ENCODE results near the gene ROR1.

Gene ROR1

DNA sequence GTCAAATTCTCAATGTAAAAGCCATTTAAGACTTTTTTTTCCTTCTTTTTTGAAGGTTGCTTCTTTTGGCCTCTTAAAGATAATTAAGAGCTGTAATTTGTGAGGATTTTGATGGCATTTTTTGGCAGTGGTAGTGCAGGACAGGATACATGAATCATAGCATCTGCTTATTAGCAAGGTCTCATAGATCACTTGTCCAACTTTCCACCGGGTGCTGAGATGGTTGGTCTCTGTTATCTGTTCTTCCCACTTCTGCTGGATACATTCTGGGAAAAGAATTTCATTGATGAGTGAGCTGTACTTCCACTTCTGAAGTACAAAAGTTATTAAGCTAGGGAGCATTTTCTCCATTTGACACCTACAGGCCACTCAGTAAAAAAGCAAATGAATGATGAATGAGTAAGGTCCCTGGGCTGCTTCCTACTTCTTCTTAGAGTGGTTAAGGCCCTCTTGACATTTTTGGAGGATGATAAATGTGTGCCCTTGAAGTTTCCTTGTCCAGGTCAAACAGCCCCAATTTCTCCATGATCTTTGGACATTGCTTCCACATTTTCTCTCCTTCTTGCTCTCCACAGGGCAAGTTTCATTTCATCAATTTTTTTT is 100.6 kb downstream of the ROR1 start:
- no peak for DNase-seq (ENCODE audit: extremely low read depth, insufficient read length)
- H3K4me3 ChIP-seq (replicated peaks; ENCODE audit: low read depth, low read length), result no peak overlapping the region
- TF ChIP-seq, protein P1, sequence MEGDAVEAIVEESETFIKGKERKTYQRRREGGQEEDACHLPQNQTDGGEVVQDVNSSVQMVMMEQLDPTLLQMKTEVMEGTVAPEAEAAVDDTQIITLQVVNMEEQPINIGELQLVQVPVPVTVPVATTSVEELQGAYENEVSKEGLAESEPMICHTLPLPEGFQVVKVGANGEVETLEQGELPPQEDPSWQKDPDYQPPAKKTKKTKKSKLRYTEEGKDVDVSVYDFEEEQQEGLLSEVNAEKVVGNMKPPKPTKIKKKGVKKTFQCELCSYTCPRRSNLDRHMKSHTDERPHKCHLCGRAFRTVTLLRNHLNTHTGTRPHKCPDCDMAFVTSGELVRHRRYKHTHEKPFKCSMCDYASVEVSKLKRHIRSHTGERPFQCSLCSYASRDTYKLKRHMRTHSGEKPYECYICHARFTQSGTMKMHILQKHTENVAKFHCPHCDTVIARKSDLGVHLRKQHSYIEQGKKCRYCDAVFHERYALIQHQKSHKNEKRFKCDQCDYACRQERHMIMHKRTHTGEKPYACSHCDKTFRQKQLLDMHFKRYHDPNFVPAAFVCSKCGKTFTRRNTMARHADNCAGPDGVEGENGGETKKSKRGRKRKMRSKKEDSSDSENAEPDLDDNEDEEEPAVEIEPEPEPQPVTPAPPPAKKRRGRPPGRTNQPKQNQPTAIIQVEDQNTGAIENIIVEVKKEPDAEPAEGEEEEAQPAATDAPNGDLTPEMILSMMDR (IDR thresholded peaks at IDR 0.05; ENCODE audit: insufficient read depth, low read length, poor library complexity, severe bottlenecking), result no peak

GRCh38 chr1:63875636-63876035 is 101.8 kb downstream of the ROR1 start:
- TF ChIP-seq, protein P1 (IDR thresholded peaks at IDR 0.05; ENCODE audit: insufficient read depth, low read length, poor library complexity, severe bottlenecking), result no peak
- no peak for DNase-seq (ENCODE audit: extremely low read depth, insufficient read length)
- Histone ChIP-seq H3K36me3 (ENCODE audit: control insufficient read depth, insufficient read depth, low read length) (no peaks in the 10 kb centered on the region), H3K27me3 (replicated peaks; ENCODE audit: control insufficient read depth, insufficient read depth, low read length) (no peaks in the 10 kb centered on the region; the same call in 1 of the 2 replicates), H3K4me3 (replicated peaks; ENCODE audit: low read depth, low read length) (no peak overlapping the region)

More for the DNA sequence above, 100.6 kb downstream of the ROR1 start:
- no peaks in the 10 kb centered on the region for H3K36me3 ChIP-seq (ENCODE audit: control insufficient read depth, insufficient read depth, low read length)
- H3K27me3 ChIP-seq (replicated peaks; ENCODE audit: control insufficient read depth, insufficient read depth, low read length), result no peaks in the 10 kb centered on the region; the same call in 1 of the 2 replicates

DNA sequence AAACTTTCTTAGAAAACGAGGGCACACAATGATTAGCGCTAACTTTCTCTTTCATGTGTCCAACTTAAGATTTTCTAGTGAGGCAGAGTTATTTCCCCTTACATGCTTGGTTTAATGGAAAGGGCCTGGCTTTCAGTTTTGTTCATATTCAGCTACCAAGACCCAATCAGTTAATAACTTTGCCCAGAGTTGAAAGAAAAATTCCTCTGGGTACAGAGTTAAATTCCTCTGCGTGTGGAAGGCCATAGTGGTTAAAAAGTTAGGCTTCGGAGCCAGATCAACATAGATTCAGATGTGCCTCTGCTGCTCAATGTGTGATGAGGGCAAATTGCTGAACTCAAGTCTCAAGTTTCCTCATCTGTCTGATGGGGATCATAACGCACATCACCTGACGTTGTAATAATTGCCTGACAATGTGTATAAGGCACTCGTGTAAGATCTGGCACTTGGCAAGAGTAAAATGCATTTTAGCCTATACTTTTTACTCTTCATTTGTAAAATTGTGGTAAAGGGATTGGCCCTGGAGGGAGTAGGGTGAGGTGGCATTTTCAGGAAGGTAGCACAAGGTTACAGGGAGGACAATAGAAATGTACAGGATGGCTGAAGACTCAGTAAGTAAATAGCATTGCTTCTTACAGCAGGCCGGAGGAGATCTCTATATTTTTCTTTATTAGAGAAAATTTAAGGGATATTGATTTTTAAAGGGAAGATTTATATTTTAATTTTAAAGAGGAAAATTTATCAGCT is 103.4 kb downstream of the ROR1 start:
- H3K4me3 ChIP-seq (replicated peaks; ENCODE audit: low read depth, low read length), result no peak overlapping the region
- DNase-seq (ENCODE audit: extremely low read depth, insufficient read length), result no peak
- TF ChIP-seq, protein P1 (IDR thresholded peaks at IDR 0.05; ENCODE audit: insufficient read depth, low read length, poor library complexity, severe bottlenecking), result no peak
- no peaks in the 10 kb centered on the region for H3K36me3 ChIP-seq (ENCODE audit: control insufficient read depth, insufficient read depth, low read length)
- H3K27me3 ChIP-seq (replicated peaks; ENCODE audit: control insufficient read depth, insufficient read depth, low read length), result no peaks in the 10 kb centered on the region; the same call in 1 of the 2 replicates

DNA sequence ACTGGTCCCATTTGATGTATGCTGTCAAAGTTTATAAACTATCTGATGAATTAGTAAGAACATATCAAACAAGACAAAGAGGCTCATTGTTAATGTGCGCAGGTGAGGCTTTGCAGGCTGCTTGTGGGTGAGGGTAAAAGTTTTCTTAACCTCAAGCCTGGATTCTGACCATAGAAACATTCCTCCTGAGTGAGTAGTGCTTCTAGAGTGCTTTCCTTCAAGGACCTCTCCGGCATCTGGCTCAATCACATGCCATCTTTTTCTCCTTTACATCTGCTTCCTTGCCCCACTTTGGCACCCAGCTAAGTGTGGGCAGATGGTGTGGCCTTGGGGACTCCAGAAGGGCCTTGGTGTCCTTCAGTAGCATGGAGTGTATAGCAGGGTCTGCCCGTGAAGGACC is 104.0 kb downstream of the ROR1 start:
- TF ChIP-seq, protein P1 (IDR thresholded peaks at IDR 0.05; ENCODE audit: insufficient read depth, low read length, poor library complexity, severe bottlenecking), result no peak
- no peak overlapping the region for H3K4me3 ChIP-seq (replicated peaks; ENCODE audit: low read depth, low read length)
- no peak for DNase-seq (ENCODE audit: extremely low read depth, insufficient read length)
- H3K27me3 ChIP-seq (replicated peaks; ENCODE audit: control insufficient read depth, insufficient read depth, low read length), result no peaks in the 10 kb centered on the region; the same call in 1 of the 2 replicates
- no peaks in the 10 kb centered on the region for H3K36me3 ChIP-seq (ENCODE audit: control insufficient read depth, insufficient read depth, low read length)

DNA sequence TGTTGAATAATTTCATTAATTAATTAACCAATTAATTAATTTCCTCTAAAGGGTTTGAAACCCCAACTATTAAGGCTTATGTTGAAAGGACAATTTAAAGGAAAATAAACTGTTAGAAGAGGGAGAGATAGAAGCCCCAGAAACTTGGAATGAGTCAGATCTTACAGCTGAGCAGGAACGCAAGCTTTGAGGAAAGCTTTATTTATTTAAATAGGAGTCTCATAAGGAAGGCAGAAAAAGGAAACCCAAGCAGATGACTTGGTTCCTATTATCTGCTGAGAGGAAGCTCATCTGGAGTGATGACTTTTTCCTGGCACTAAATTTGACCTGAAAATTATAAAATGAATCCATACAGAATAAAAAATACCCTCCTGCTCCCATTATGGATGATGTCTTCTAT is 105.1 kb downstream of the ROR1 start:
- TF ChIP-seq, protein P1 (IDR thresholded peaks at IDR 0.05; ENCODE audit: insufficient read depth, low read length, poor library complexity, severe bottlenecking), result no peak
- no peak for DNase-seq (ENCODE audit: extremely low read depth, insufficient read length)
- H3K36me3 ChIP-seq (ENCODE audit: control insufficient read depth, insufficient read depth, low read length), result no peaks in the 10 kb centered on the region
- no peak overlapping the region for H3K4me3 ChIP-seq (replicated peaks; ENCODE audit: low read depth, low read length)
- no peaks in the 10 kb centered on the region; the same call in 1 of the 2 replicates for H3K27me3 ChIP-seq (replicated peaks; ENCODE audit: control insufficient read depth, insufficient read depth, low read length)

Measured in GM06990 (cell line).